ENCODE measurements around the gene PAX8.
"Not testable (repeated sequence)": the region's sequence is repeated elsewhere in the genome, so short reads cannot be mapped to it uniquely, and the experiment has no call there.

PAX8 gene

DNA sequence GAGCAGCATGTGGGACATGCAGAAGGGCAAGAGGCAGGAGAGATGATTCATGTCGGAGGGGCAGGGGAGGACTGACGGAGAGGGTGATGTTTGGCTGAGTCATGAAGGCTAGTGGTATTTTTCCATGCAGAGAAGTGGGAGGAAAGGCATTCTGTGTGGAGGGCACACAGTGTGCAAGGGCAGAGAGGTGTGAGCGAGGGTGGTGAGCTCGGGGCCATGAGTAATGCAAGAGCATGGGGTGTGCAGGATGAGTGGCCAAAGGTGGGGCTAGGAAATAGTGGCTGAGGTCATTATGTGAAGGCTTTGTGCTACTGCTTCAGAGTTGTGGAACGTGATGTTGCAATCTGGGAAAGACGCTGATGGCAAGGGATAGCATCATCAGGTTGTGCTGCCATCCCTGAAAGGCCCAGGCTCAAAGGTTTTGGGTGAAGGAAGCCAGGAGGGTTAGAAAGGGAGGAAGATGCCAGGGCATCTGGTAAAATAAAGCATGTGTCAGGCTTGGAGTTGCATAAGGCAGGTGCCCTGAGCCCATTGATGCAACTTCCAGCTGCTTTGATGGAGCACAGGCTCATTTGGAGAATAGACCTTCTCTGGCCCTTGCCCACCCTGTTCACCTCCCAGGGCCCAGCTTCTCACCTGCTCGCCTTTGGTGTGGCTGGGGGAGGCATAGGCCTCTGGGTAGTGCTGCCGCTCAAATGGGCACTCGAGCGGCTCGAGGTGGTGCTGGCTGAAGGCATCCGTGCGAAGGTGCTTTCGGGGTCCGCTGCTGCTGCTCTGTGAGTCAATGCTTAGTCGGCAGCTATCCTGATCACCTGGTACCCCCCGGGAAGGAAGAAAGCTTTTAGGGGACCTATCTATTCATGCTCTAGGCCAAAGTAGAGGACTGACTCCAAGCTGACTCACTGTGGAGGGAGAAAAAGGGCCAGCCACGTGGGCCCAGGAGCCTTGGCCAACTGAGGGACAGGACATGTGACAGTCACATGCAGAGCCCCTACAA is 37.5 kb downstream of the PAX8 start:
- no peak for DNase-seq (ENCODE audit: low read depth, low spot score)
- no peak overlapping the region for H3K4me3 ChIP-seq (ENCODE audit: low read length)

DNA sequence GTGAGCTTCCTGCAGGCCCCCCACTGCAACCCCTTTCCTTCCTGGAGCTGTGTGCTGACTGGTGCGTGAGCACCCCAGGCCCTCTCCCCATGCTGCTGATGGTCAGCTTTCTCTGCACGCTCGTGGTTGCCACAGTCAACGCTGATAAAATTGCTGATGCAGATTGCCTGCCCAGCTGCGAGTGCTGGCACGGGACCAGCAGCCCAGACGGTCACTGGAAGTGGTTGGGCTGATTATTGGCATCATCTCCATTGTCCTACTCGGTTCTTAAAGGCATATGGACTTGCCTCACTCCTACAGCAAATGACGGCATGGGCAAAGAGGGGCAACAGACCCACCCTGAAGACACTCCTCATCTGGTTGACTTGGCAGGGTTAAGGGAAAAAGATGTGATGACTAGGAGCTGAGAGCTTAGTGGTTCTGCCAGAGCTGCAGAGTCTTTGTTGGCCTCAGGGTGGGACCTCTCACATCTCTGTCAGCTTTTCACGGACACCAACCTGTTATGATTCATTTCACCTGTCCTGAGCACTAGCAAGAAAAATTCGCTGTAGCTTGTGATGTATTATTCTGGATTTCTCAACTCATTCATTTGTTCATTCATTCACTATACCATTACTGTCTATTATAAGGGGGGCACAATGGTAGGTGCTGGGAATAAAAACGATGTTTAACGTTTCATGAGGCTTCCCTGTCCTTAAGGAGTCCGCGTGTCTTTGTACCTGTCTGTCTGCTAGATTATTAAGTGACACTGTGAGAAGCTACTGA is 38.4 kb downstream of the PAX8 start:
- no peak for DNase-seq (ENCODE audit: low read depth, low spot score)
- H3K4me3 ChIP-seq (ENCODE audit: low read length), result no peak overlapping the region

DNA sequence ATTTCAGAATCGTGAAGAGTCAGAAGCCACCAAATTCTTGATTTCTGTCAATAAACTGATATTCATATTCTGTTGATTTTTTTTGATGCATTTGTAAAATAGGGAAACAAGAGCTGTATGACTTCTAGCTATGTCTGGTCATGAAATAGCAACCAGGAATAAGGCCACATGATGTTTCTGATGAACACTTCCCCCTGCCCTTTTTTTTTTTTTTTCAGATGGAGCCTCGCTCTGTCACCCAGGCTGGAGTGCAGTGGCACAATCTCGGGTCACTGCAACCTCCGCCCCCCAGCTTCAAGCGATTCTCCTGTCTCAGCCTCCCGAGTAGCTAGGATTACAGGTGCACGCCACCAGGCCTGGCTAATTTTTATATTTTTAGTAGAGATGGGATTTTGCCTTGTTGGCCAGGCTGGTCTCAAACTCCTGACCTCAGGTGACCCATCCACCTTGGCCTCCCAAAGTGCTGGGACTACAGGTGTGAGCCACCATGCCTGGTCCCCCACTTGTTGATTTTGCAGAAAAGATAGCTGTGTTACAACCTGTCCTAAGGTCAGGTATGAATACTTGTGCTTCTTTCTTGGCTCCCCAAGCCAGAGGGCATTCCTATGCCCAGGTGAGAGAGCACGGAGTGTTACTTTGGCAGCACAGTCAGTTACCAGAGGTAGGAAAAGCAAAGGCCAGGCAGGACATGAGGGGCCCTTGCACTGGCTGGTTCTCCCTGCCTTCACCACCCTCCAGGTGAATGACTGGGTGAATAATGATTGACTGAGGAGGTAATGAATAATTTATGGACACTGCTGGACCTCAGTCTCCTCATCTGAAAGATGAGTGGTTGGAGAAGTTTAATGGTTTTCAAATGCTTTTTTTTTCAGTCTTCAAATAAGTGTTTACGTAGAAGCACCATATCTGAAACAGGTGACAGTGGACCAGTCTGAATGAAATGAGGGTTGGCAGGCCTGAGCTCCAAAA is 39.6 kb downstream of the PAX8 start:
- H3K4me3 ChIP-seq (ENCODE audit: low read length), result no peak overlapping the region
- DNase-seq (ENCODE audit: low read depth, low spot score), result no peak

DNA sequence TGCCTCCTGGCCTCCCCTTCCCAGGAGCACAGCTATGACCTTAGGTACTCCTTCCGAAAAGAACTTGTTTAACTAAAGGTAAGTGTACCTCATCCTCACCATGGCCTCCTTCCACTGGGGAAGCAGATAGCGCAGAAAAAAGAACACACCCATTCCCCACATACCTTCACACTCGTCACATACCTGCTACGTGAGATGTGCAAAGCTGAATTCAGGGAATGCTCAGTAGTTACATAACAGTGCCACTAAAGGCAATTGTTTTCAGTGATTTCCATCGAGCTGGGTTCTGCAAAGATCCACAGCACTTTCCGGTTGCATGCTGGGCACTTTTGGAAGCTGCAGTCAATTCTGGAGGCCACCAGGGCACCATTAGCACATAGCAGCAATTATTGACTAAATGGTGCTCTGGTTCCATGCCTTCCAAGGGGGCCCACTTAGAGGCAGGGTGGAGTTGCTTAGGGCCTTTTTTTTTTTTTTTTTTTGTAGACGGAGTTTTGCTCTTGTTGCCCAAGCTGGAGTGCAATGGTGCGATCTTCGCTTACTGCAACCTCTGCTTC is 41.0 kb downstream of the PAX8 start:
- no peak overlapping the region for H3K4me3 ChIP-seq (ENCODE audit: low read length)
- no peak for DNase-seq (ENCODE audit: low read depth, low spot score)

DNA sequence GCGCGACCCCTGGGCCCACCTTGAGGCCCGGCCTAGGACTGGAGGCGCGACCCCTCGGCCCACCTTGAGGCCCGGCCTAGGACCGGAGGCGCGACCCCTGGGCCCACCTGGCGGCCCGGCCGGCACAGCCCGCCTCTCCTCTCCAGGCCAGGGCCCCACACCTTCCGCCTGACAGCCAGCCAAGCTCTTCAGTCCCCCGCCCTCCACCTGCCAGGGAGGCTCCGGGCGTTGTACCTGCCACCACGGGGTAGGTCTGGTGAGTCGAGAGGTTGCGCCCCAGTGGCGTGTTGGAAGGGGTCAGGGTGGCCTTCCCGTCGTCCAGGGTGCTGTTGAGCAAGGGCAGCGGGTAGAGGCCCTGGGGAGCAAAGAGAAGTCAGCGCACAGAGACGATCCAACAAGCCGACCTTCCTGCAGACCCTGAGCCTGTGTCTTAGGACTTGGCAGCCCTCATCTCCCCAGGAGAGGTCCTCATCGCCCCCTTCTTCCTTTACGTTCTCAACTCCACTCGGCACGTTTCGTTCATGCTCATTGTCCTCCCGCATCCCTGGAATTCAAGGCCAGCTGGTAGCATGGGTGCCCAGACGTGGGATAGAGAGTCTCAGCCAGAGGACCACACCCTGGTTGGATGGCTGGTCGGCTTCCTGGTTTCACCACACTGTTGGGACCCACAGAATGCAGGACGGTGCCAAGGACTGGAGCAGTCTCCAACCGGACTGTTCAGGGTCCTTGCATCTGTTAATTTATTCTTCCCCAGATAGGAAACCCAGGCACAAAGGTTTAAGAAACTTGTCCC is 42.2 kb downstream of the PAX8 start:
- DNase-seq (ENCODE audit: low read depth, low spot score), result no peak
- H3K4me3 ChIP-seq (ENCODE audit: low read length), result no peak overlapping the region

DNA sequence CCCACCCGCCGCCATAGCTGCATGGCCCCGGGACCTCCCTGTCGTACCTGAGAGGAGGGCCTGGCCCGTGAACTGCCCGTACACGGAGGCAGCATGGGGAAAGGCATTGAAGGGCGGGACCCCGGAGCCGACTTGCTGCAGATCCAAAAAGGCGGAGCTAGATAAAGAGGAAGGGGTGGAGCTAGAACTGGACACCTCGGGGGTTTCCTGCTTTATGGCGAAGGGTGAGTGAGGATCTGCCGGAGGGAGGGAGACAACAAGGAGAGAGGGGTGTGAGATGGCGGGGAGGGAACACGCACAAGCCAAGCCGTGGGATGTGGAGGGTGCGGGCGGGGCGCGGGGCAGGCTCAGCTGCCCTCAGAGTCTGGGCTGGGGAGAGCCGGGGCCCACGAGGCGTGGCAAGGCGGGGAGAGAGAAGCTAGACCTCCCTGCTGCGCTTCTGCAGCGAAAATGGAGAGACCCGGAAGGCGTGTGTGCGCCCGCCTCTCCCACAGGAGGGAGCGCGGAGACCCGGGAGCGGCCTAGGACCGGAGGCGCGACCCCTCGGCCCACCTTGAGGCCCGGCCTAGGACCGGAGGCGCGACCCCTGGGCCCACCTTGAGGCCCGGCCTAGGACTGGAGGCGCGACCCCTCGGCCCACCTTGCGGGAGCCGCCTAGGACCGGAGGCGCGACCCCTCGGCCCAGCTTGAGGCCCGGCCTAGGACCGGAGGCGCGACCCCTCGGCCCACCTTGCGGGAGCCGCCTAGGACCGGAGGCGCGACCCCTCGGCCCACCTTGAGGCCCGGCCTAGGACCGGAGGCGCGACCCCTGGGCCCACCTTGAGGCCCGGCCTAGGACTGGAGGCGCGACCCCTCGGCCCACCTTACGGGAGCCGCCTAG is 43.1 kb downstream of the PAX8 start:
- not testable (repeated sequence) for DNase-seq (ENCODE audit: low read depth, low spot score); H3K4me3 ChIP-seq (ENCODE audit: low read length)

DNA sequence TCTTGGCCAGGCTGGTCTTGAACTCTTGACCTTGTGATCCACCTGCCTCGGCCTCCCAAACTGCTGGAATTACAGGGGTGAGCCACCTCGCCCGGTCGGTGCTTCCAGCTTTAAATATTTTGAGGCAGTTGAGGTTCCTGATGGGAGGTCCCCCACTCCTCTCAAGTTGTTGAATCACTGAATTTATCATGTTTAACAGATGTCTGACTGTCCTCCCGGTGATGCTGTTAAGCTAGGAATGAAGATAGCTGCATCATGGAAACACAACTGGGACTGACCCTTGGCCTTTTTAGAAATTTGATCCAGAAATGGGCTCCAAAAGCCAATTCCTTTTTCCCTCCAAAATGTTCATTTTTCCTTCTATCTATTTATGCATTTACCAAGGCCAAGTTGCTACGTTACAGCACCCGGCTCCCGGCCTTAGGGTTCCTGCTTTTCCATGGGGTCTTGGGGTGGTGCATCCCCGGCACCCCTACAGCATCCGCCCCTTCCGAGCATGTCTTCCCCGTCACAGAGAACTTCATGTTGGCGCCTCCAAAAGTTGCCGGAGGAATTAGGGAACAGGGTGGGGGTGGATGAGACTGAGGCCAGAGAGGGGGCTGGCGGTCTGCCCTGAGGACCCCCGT is 43.9 kb downstream of the PAX8 start:
- no peak overlapping the region for H3K4me3 ChIP-seq (ENCODE audit: low read length)
- DNase-seq (ENCODE audit: low read depth, low spot score), result no peak

DNA sequence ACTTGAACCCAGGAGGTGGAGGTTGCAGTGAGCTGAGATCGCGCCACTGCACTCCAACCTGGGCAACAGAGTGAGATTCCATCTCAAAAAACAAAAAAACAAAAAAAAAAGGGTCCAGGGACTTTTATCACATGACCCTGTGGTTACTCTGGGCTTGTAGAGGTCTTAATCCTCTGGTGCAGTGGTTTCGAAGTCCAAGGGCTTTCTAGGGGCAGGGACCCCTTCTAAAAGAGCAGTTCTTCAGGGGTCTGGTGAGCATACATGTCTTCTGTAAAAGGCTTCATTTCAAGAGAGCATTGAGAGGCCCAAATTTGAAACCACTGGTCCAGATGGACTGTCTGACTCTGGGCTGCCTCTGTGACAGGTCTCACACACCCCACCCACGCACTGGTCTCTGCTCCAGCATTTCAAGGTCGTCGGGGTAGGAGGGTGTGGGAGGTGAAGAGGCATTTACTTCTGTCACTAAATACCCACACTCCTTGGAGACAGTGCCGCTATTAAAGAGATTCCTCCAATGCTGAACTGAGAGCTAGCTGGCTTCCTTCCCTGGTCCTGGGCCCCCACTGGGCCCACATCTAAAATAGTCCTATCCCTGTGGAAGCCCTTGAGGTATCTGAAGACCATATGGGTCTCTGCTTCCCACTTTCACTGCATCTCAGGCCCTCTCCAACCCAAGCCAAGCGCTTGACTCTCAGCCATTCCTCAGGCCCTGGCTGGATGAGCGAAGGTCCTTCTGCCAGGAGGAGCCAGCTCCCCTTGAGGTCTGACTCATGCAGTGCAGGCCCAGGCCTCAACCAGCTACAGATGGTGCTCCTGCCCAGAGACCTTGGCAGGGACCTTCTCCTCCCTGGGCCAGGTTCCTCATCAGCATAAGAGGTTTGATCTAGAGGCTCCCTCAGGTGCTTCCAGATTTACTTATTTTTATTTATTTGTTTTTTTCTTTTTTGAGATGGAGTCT is 44.8 kb downstream of the PAX8 start:
- no peak for DNase-seq (ENCODE audit: low read depth, low spot score)
- no peak overlapping the region for H3K4me3 ChIP-seq (ENCODE audit: low read length)

DNA sequence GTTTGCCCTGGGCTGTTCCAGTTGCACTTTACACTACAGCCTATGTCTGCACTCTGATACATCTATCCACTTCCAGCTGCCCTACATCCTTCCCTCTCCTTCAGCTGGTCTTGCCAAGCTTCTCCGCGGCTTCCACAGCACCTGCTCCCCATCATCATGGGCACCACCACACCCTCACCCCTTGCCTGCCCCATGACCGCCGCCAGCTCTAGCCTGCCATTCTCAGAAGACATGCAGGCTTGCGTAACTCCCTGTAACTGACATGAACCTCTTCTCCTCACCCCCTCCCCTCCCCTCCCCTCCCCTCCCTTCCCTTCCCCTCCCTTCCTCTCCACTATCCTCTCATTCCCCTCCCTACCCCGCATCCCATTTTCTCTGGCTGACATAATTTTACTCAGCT is 46.0 kb downstream of the PAX8 start:
- H3K4me3 ChIP-seq (ENCODE audit: low read length), result no peak overlapping the region
- no peak for DNase-seq (ENCODE audit: low read depth, low spot score)

DNA sequence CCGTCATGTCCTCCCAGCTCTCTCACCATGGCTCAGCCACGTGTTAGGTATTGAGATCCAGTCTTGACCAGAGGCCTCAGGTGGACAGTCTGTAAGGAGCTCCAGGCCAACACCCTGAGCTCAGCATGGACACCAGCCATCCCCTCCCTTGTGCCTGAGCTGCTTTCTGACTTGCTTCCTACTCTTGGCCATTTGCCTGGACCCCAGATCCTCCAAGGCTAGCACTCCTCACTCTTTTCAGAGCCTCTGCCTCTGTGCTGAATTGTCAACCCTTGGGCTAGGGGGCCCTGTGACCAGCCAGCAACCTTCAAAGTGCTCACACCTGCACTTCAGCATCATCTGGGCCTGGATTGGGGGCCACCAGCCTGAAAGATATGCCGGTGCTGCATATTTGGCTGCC is 46.6 kb downstream of the PAX8 start:
- no peak overlapping the region for H3K4me3 ChIP-seq (ENCODE audit: low read length)
- no peak for DNase-seq (ENCODE audit: low read depth, low spot score)

DNA sequence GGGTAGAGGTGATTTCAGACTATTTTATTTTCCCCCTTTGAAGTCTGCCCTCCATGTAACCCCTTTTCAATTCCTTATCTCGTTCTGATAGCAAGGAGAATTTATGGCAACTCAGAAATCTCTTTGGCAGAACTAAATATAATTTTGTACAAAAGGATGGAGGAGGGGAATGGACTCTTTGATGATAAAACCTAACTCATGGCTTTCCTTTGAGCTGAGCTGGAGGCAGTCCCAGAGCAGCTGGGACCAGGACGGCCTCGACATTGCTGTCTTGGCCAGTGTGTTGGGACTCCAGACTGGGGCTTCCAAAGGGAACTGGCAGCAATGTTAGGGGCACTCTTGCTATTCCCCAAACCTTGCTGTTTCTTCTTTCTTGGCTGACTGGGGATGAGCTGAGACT is 47.7 kb downstream of the PAX8 start:
- no peak overlapping the region for H3K4me3 ChIP-seq (ENCODE audit: low read length)
- no peak for DNase-seq (ENCODE audit: low read depth, low spot score)

DNA sequence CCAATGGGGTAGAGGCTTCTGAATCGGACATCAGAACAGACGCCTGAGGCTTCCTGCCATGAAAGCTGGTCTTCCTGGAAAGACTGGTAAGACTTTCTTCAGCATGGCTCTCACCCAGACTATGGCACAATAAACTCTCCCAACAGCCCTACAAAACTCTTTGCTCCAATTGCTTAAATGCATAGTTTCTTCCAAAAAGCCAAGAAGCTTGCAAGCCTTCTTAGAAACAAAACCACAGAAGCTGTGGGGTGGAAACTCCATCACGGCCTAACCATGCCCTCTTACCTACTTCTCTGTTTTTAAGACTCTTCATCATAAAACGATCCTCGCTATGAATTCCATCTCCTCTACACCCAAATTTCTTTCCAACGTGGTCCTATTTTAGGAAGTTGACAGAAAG is 48.2 kb downstream of the PAX8 start:
- DNase-seq (ENCODE audit: low read depth, low spot score), result no peak

DNA sequence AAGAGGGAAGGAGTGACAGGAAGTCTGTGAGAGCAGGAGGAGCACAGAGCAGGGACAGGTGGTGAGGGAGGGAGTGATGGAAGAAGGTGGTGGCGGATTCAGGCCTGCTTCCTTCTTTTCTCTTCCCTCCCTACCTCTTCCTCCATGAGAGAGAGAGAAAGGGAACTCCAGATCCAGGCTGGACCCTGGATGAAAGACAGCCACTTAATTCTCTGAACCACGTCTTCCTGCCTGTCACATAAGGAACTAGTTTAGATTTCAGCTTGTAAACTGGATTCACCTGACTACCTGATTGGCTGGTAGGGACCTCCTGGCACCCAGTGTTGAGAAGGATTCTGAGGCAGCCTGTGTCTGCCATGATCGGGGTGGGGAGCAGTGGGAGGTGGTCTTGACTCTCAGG is 48.9 kb downstream of the PAX8 start:
- DNase-seq (ENCODE audit: low read depth, low spot score), result no peak

More for the DNA sequence above, 48.2 kb downstream of the PAX8 start:
- H3K4me3 ChIP-seq (ENCODE audit: low read length), result no peak overlapping the region

DNA sequence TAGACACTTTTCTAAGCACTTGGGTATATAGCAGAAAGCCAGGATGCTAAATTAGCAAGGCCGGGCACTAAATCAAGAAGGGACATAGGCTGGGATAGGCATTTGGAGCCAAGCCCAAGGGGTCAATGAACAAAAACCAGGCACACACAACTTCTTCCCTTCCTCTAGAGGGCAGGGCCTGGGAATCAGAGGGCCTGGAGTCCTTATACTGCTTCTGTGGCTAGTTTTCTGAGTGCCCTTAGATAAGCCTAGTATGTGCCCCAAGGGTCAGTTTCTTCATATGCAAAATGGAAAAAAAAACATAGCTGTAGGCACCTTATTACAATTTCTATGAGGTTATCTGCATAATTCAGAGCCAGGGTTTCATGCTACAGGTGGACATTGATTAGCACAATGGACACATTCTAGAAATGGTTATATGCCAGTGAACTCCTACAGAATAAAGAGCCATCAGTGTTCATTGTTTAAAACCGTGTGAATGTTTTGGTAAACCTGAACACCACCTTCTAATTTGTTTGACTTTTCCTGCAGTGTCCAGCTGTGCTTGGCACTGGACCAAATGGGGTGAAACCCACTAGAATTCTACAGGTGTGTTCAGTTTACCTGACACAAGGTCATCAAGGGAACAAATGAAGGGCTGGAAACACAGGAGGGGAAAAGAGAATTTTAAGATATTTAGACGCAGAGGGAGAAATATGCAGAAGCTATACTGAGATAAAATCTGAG is 49.6 kb downstream of the PAX8 start:
- no peak overlapping the region for H3K4me3 ChIP-seq (ENCODE audit: low read length)
- no peak for DNase-seq (ENCODE audit: low read depth, low spot score)

More for the DNA sequence above, 48.9 kb downstream of the PAX8 start:
- no peak overlapping the region for H3K4me3 ChIP-seq (ENCODE audit: low read length)

DNA sequence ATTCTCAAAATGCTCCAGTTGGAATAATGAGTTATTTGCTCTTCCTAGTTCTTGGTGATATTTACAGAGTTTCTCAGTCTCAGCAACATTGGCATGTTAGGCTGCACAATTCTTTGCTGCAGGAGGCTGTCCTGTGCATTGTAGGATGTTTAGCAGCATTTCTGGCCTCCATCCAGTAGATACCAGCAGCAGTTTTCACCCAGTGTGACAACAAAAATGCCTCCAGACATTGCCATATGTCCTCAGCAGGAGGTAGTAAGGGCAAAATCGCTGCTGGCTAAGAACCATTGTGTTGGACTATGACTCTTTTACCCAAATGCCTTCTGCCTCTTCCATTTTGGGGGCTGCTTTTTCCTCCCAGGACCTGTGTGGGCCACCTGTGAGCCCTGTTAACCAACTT is 50.4 kb downstream of the PAX8 start:
- no peak overlapping the region for H3K4me3 ChIP-seq (ENCODE audit: low read length)
- no peak for DNase-seq (ENCODE audit: low read depth, low spot score)

All from Jurkat, Clone E6-1 (cell line).